ENCODE measurements around the gene TPP2. TPM values are rescaled to one million over a fixed set of nuclear protein-coding genes. Genes with fewer than 3 reads are reported as not detected.

The TPP2 gene
- total and polyA plus RNA-seq, 9 of the 15 experiments (the other 6 are each of a cell fraction or from before 2014, with no cell fraction given): 18.8 to 87.7 (median 55.9) TPM

DNA sequence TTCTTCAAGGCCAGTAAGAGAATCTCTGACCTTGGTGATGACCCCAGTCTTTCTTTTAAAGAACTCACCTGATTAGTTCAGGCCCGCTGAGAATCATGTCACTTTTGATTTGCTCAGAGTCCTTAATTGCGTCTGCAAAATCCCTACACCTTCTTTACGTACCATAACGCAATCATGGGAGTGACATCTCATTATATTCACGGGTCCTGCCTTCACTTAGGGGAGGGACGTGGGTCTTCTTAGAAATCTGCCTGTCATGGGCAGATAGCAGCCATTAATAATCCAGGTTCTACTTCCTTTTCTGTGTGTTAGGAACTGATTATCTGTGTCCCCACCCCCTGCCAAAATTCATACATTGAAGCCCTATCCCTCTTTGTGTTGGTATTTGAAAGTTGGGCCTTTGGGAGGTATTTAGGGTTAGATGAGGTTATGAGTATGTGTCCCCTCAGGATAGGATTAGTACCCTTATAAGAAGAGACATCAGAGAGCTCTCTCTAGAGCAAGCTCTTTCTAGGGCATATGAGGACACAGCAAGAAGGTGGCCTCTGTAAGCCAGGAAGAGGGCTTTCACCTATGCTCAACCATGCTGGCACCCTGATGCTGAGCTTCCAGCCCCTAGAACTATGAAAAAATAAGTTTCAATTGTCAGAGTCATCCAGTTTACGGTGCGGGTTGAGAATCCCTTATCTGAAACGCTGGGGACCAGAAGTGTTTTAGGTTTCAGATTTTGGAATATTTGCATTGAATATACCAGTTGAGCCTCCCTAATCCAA is 9.9 kb downstream of the TPP2 start (continued):
- TF ChIP-seq ZNF766 (CRISPR knock-in tag; conservative IDR thresholded peaks at IDR 0.05) (no peak), CXXC5 (CRISPR knock-in tag; IDR thresholded peaks at IDR 0.05) (peak; percentile 73), DLX4 (CRISPR knock-in tag; IDR thresholded peaks at IDR 0.05) (no peak), NCOA1 (IDR thresholded peaks at IDR 0.05; ENCODE audit: low read depth) (peak; percentile 83; the same call in 1 of the 2 replicates), ATF7 (IDR thresholded peaks at IDR 0.05) (peak; percentile 65; the same call in 1 of the 2 replicates), SUPT5H (IDR thresholded peaks at IDR 0.05) (no peak), FOSL1 (tag; conservative IDR thresholded peaks at IDR 0.05) (0 out of 2 replicates have a peak, but pooled peaks have one; percentile 14), CREM (IDR thresholded peaks at IDR 0.05; ENCODE audit: low read depth) (peak; percentile 84), KDM4B (IDR thresholded peaks at IDR 0.05; ENCODE audit: borderline replicate concordance in 2 of 2, low read depth in 1 of 2) (no peak), FOXM1 (IDR thresholded peaks at IDR 0.05; ENCODE audit: low read depth) (peak; percentile 79), FOXM1 (CRISPR knock-in tag; IDR thresholded peaks at IDR 0.05; ENCODE audit: low read depth) (no peak), ZNF589 (CRISPR knock-in tag; IDR thresholded peaks at IDR 0.05; ENCODE audit: low read depth) (0 out of 2 replicates have a peak, but pooled peaks have one; percentile 16), TEAD4 (IDR thresholded peaks at IDR 0.05; ENCODE audit: low read length) (peak; percentile 92), TEAD4 (CRISPR knock-in tag; IDR thresholded peaks at IDR 0.05; ENCODE audit: borderline replicate concordance) (no peak), NFE2 (IDR thresholded peaks at IDR 0.05; ENCODE audit: low read depth) (peak; percentile 54), CBFA2T3 (IDR thresholded peaks at IDR 0.05) (peak; percentile 92), RAD21 (CRISPR knock-in tag; conservative IDR thresholded peaks at IDR 0.05 in 1 of 2, IDR thresholded peaks at IDR 0.05 in 1 of 2) (no peak), NR1H2 (CRISPR knock-in tag; IDR thresholded peaks at IDR 0.05) (no peak), ZHX1 (conservative IDR thresholded peaks at IDR 0.05; ENCODE audit: low read length) (no peak), LARP7 (IDR thresholded peaks at IDR 0.05) (no peak), SP2 (IDR thresholded peaks at IDR 0.05; ENCODE audit: extremely low read depth, low read depth, low read length, poor library complexity, severe bottlenecking) (no peak), TAL1 (IDR thresholded peaks at IDR 0.05) (peak; percentile 93)
- TF ChIP-seq, protein P1, sequence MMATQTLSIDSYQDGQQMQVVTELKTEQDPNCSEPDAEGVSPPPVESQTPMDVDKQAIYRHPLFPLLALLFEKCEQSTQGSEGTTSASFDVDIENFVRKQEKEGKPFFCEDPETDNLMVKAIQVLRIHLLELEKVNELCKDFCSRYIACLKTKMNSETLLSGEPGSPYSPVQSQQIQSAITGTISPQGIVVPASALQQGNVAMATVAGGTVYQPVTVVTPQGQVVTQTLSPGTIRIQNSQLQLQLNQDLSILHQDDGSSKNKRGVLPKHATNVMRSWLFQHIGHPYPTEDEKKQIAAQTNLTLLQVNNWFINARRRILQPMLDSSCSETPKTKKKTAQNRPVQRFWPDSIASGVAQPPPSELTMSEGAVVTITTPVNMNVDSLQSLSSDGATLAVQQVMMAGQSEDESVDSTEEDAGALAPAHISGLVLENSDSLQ (IDR thresholded peaks at IDR 0.05): peak; percentile 92
- TF ChIP-seq, protein P2, sequence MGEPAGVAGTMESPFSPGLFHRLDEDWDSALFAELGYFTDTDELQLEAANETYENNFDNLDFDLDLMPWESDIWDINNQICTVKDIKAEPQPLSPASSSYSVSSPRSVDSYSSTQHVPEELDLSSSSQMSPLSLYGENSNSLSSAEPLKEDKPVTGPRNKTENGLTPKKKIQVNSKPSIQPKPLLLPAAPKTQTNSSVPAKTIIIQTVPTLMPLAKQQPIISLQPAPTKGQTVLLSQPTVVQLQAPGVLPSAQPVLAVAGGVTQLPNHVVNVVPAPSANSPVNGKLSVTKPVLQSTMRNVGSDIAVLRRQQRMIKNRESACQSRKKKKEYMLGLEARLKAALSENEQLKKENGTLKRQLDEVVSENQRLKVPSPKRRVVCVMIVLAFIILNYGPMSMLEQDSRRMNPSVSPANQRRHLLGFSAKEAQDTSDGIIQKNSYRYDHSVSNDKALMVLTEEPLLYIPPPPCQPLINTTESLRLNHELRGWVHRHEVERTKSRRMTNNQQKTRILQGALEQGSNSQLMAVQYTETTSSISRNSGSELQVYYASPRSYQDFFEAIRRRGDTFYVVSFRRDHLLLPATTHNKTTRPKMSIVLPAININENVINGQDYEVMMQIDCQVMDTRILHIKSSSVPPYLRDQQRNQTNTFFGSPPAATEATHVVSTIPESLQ (CRISPR knock-in tag; IDR thresholded peaks at IDR 0.05): no peak

Measured in K562 (cell line).